GM12891 (cell line): ENCODE data around the gene WIPI1.

Experiments
- POLR2A ChIP-seq: IDR thresholded peaks from 2 replicates; pipeline ENCODE4 v1.6.1; 2011; ENCODE audit warnings: low read depth, low read length, control low read depth
- POLR2AphosphoS5 ChIP-seq: IDR thresholded peaks from 2 replicates; pipeline ENCODE4 v1.6.1; 2011; ENCODE audit warnings: low read depth, low read length, control low read depth
- TAF1 ChIP-seq: IDR thresholded peaks from 2 replicates; pipeline ENCODE4 v1.6.1; 2011; ENCODE audit warnings: low read depth, low read length, control low read depth

GRCh38 chr17:68401288-68401687 is 56.0 kb downstream of the WIPI1 start:
- no peak for TF ChIP-seq POLR2AphosphoS5
- TF ChIP-seq TAF1 = no peak
- no peak for TF ChIP-seq POLR2A
